ENCODE measurements around the gene GOLGB1. TPM values are rescaled to one million over a fixed set of nuclear protein-coding genes. Genes with fewer than 3 reads are reported as not detected.

GOLGB1 gene
- total RNA-seq, 1 experiment from 2014 or later: 31.3 TPM

DNA sequence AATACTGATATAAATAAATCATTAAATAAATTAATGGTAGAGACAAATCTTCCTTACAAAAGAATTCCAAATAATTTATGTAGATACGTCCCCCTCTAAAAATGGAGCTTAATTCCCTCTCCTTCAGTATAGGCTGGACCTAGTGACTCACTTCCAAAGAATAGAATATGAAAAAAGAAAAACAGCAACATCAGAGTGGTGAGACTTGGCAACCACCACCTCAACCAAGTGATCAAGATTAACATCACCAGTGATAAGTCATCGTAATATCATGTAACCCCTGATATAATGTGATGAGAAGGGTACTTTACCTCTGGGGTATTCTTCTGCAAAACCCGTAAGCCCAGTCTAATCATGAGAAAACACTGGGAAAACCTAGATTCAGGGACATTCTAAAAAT is 13.4 kb downstream of the GOLGB1 start:
- no peaks in the 10 kb centered on the region for H3K9me3 ChIP-seq (ENCODE audit: control insufficient read depth in 1 of 2, insufficient read depth in 1 of 2, low read depth in 1 of 2, low read length in 2 of 2)
- TF ChIP-seq SP1 (IDR thresholded peaks at IDR 0.05; ENCODE audit: low read depth) (no peak), EZH2phosphoT487 (IDR thresholded peaks at IDR 0.05; ENCODE audit: borderline replicate concordance) (no peak), TCF7L2 (IDR thresholded peaks at IDR 0.05; ENCODE audit: borderline replicate concordance, extremely low read depth, insufficient read depth, insufficient read length) (no peak), FOSL1 (IDR thresholded peaks at IDR 0.05; ENCODE audit: low read depth) (no peak), YY1 (IDR thresholded peaks at IDR 0.05; ENCODE audit: extremely low read depth, insufficient replicate concordance, low read depth, low read length) (no peak), CEBPB (IDR thresholded peaks at IDR 0.05; ENCODE audit: low read depth) (no peak), ZNF274 (IDR thresholded peaks at IDR 0.05; ENCODE audit: low read depth, low read length) (no peak), RAD21 (IDR thresholded peaks at IDR 0.05; ENCODE audit: low read depth) (no peak), SRF (IDR thresholded peaks at IDR 0.05; ENCODE audit: low read depth) (no peak), ELF1 (IDR thresholded peaks at IDR 0.05; ENCODE audit: borderline replicate concordance, low read depth) (no peak), ZFX (IDR thresholded peaks at IDR 0.05) (no peak), POLR2AphosphoS5 (IDR thresholded peaks at IDR 0.05; ENCODE audit: low read depth, low read length) (no peak), EZH2 (IDR thresholded peaks at IDR 0.05) (no peak), SIN3A (IDR thresholded peaks at IDR 0.05; ENCODE audit: low read depth) (no peak)
- TF ChIP-seq, protein P1, sequence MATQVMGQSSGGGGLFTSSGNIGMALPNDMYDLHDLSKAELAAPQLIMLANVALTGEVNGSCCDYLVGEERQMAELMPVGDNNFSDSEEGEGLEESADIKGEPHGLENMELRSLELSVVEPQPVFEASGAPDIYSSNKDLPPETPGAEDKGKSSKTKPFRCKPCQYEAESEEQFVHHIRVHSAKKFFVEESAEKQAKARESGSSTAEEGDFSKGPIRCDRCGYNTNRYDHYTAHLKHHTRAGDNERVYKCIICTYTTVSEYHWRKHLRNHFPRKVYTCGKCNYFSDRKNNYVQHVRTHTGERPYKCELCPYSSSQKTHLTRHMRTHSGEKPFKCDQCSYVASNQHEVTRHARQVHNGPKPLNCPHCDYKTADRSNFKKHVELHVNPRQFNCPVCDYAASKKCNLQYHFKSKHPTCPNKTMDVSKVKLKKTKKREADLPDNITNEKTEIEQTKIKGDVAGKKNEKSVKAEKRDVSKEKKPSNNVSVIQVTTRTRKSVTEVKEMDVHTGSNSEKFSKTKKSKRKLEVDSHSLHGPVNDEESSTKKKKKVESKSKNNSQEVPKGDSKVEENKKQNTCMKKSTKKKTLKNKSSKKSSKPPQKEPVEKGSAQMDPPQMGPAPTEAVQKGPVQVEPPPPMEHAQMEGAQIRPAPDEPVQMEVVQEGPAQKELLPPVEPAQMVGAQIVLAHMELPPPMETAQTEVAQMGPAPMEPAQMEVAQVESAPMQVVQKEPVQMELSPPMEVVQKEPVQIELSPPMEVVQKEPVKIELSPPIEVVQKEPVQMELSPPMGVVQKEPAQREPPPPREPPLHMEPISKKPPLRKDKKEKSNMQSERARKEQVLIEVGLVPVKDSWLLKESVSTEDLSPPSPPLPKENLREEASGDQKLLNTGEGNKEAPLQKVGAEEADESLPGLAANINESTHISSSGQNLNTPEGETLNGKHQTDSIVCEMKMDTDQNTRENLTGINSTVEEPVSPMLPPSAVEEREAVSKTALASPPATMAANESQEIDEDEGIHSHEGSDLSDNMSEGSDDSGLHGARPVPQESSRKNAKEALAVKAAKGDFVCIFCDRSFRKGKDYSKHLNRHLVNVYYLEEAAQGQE (IDR thresholded peaks at IDR 0.05; ENCODE audit: low read depth): no peak
- TF ChIP-seq, protein P2, sequence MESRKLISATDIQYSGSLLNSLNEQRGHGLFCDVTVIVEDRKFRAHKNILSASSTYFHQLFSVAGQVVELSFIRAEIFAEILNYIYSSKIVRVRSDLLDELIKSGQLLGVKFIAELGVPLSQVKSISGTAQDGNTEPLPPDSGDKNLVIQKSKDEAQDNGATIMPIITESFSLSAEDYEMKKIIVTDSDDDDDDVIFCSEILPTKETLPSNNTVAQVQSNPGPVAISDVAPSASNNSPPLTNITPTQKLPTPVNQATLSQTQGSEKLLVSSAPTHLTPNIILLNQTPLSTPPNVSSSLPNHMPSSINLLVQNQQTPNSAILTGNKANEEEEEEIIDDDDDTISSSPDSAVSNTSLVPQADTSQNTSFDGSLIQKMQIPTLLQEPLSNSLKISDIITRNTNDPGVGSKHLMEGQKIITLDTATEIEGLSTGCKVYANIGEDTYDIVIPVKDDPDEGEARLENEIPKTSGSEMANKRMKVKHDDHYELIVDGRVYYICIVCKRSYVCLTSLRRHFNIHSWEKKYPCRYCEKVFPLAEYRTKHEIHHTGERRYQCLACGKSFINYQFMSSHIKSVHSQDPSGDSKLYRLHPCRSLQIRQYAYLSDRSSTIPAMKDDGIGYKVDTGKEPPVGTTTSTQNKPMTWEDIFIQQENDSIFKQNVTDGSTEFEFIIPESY (IDR thresholded peaks at IDR 0.05; ENCODE audit: extremely low read depth, insufficient replicate concordance, low read length): no peak
- TF ChIP-seq, protein P3, sequence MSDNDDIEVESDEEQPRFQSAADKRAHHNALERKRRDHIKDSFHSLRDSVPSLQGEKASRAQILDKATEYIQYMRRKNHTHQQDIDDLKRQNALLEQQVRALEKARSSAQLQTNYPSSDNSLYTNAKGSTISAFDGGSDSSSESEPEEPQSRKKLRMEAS (IDR thresholded peaks at IDR 0.05): no peak
- TF ChIP-seq, protein P4, sequence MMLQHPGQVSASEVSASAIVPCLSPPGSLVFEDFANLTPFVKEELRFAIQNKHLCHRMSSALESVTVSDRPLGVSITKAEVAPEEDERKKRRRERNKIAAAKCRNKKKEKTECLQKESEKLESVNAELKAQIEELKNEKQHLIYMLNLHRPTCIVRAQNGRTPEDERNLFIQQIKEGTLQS (IDR thresholded peaks at IDR 0.05): no peak
- no peak overlapping the region for H3K27ac ChIP-seq (ENCODE audit: low read depth, low read length)
- H2AFZ ChIP-seq (ENCODE audit: low read depth, low read length, poor library complexity, severe bottlenecking): no peak overlapping the region
- H4K20me1 ChIP-seq (ENCODE audit: insufficient read depth): no peaks in the 10 kb centered on the region
- ATAC-seq: no peak
- RAD21 ChIA-PET (ENCODE audit: low non-redundant PET in 1 of 2, low total read pairs in 2 of 2, uncharacterized antibody in 2 of 2, unreplicated experiment in 2 of 2): no interaction called here
- H3K4me3 ChIP-seq (replicated peaks in 1 of 2; ENCODE audit: low read depth in 1 of 2, low read length in 2 of 2): no peak overlapping the region
- no peaks in the 10 kb centered on the region for H3K27me3 ChIP-seq (ENCODE audit: insufficient read depth, low read length)
- POLR2A ChIA-PET: no interaction called here
- no peaks in the 10 kb centered on the region for H3K9me2 ChIP-seq (ENCODE audit: insufficient read depth)
- intact Hi-C loops (cut with micrococcal nuclease): no loop called here
- H3K4me2 ChIP-seq (ENCODE audit: low read length): no peak overlapping the region
- peaks cover 68% of the 10 kb centered on the region for H3K79me2 ChIP-seq (ENCODE audit: insufficient read depth, low read length)
- H3K36me3 ChIP-seq (ENCODE audit: control insufficient read depth in 1 of 2, insufficient read depth in 2 of 2, low read length in 2 of 2): no peaks in the 10 kb centered on the region
- BruUV-seq (replicated peaks): no TSS peak
- no peak for DNase-seq (ENCODE audit: low read depth, low spot score)
- CTCF ChIA-PET: no interaction called here
- H3K4me1 ChIP-seq (ENCODE audit: control insufficient read depth in 1 of 2, insufficient read depth in 2 of 2, low read length in 2 of 2): no peaks in the 10 kb centered on the region
- no peak overlapping the region for H3K9ac ChIP-seq (ENCODE audit: low read length)
